GM10266 (cell line): Measurements from ENCODE around the gene HAND2.

Experiments used
- DNase-seq: peaks from one replicate; pipeline ENCODE4 v3.0.0; 2012; ENCODE audit errors: extremely low spot score
- CTCF ChIP-seq: IDR thresholded peaks from 2 replicates; pipeline ENCODE4 v1.5.1; 2012; ENCODE audit warnings: mild to moderate bottlenecking, low read depth; ENCODE audit not compliant: control insufficient read depth, insufficient read depth; ENCODE audit errors: missing control alignments

The HAND2 gene

GRCh38 chr4:173536808-173537429 is 6.9 kb upstream of the HAND2 start:
- peak; percentile 12 for DNase-seq
- no peak for TF ChIP-seq CTCF

- DNase-seq, result no peak
- TF ChIP-seq CTCF, result no peak
These were observed 5.9 kb upstream of the HAND2 start for GRCh38 chr4:173535957-173536356.

- DNase-seq, result peak; percentile 14
- no peak for TF ChIP-seq CTCF
These were observed 5.3 kb upstream of the HAND2 start for GRCh38 chr4:173535165-173535902.

GRCh38 chr4:173534434-173534833 is 4.4 kb upstream of the HAND2 start:
- TF ChIP-seq CTCF, result no peak
- DNase-seq, result no peak

GRCh38 chr4:173532725-173533511 is 2.9 kb upstream of the HAND2 start:
- DNase-seq, result peak; percentile 10
- no peak for TF ChIP-seq CTCF

GRCh38 chr4:173531086-173531965 is 1.3 kb upstream of the HAND2 start:
- no peak for TF ChIP-seq CTCF
- peak; percentile 11 for DNase-seq
